ENCODE data around the gene PAX1.

PAX1 gene

GRCh38 chr20:21705575-21706260 lies at the start of gene PAX1:
Gene PAX1 (plus strand): TSS chr20:21705664. CDS start chr20:21705713, 49 bp downstream.
- DNase-seq = no peak

- DNase-seq = no peak
These were observed 49.0 kb upstream of the PAX1 start for GRCh38 chr20:21656308-21657067.

- DNase-seq = no peak
These were observed 43.9 kb upstream of the PAX1 start for GRCh38 chr20:21661488-21662055.

- DNase-seq = no peak
These were observed 42.0 kb upstream of the PAX1 start for GRCh38 chr20:21663465-21663864.

GRCh38 chr20:21665687-21666446 lies 39.6 kb upstream of the PAX1 start:
- DNase-seq = no peak

GRCh38 chr20:21670126-21670525 lies 35.3 kb upstream of the PAX1 start:
- no peak for DNase-seq

- DNase-seq = no peak
These were observed 34.5 kb upstream of the PAX1 start for GRCh38 chr20:21670981-21671380.

GRCh38 chr20:21677261-21677660 lies 28.2 kb upstream of the PAX1 start:
- DNase-seq = no peak

GRCh38 chr20:21677781-21678180 lies 27.7 kb upstream of the PAX1 start:
- DNase-seq = no peak

- DNase-seq = no peak
These were observed 24.1 kb upstream of the PAX1 start for GRCh38 chr20:21681234-21681921.

GRCh38 chr20:21681922-21682318 lies 23.5 kb upstream of the PAX1 start:
- no peak for DNase-seq

- DNase-seq = no peak
These were observed 22.9 kb upstream of the PAX1 start for GRCh38 chr20:21682521-21682954.

GRCh38 chr20:21684671-21685070 lies 20.8 kb upstream of the PAX1 start:
- no peak for DNase-seq

GRCh38 chr20:21685981-21686380 lies 19.5 kb upstream of the PAX1 start:
- DNase-seq = no peak

- DNase-seq = no peak
These were observed 12.1 kb upstream of the PAX1 start for GRCh38 chr20:21693322-21693721.

GRCh38 chr20:21698494-21699215 lies 6.8 kb upstream of the PAX1 start:
- no peak for DNase-seq

- no peak for DNase-seq
These were observed 6.3 kb upstream of the PAX1 start for GRCh38 chr20:21699216-21699508.

- DNase-seq = no peak
These were observed 4.1 kb upstream of the PAX1 start for GRCh38 chr20:21701171-21701876.

GRCh38 chr20:21702016-21702415 lies 3.4 kb upstream of the PAX1 start:
- DNase-seq = no peak

- DNase-seq = no peak
These were observed 2.7 kb upstream of the PAX1 start for GRCh38 chr20:21702553-21703470.

Measured in activated CD4-positive, alpha-beta T cell treated with anti-CD3 and anti-CD28 coated beads for 4 hours (primary cell).